Activated naive CD8-positive, alpha-beta T cell treated with anti-CD3 and anti-CD28 coated beads, Interleukin-2, amount 10 ng/mL, durations not matched to agents 7 days and 5 days (primary cell): ENCODE measurements around the gene TLE5. TPM values are rescaled to one million over a fixed set of nuclear protein-coding genes. Genes with fewer than 3 reads are reported as not detected.
A peak's percentile ranks its signal among the peaks of the same experiment; 100 is the strongest.
"Not testable (repeated sequence)": the region's sequence is repeated elsewhere in the genome, so short reads cannot be mapped to it uniquely, and the experiment has no call there.

Experiments
- ATAC-seq: fragments of 150-1000 bp; cut with Tn5 transposase; one replicate; pipeline ENCODE4 v1.10.0; 2021; ENCODE audit warnings: low read depth, moderate library complexity
- POLR2A ChIA-PET: fragments of 350-600 bp; sonication (Branson Sonifier 250); formaldehyde crosslinking; loops from one replicate; lab custom pipeline; 2021; ENCODE audit warnings: antibody characterized with exemption; lab: Charles Lee
- DNase-seq: peaks from one replicate; pipeline ENCODE4 v3.0.0; 2021
- H3K27ac Mint-ChIP-seq: one replicate; pipeline ENCODE4 v1.8.0; 2022; ENCODE audit warnings: mild to moderate bottlenecking, mixed read lengths
- H3K27me3 Mint-ChIP-seq: one replicate; pipeline ENCODE4 v1.8.0; 2022; ENCODE audit warnings: mild to moderate bottlenecking, moderate library complexity, mixed read lengths
- H3K36me3 Mint-ChIP-seq: one replicate; pipeline ENCODE4 v1.8.0; 2021; ENCODE audit warnings: mild to moderate bottlenecking, mixed read lengths
- H3K4me1 Mint-ChIP-seq: one replicate; pipeline ENCODE4 v1.8.0; 2021; ENCODE audit warnings: mixed read lengths
- H3K4me3 Mint-ChIP-seq: one replicate; pipeline ENCODE4 v1.8.0; 2022; ENCODE audit warnings: mild to moderate bottlenecking, moderate library complexity, mixed read lengths
- H3K9me3 Mint-ChIP-seq: one replicate; pipeline ENCODE4 v1.8.0; 2021; ENCODE audit warnings: mixed read lengths
- total RNA-seq, 2 experiments: library from RNA; stranded (reverse); gene quantifications; one replicate each; pipeline ENCODE4 v1.2.3, GENCODE V29; 2021

Gene TLE5
- total RNA-seq, 2 experiments from 2014 or later: 697 to 718 TPM

DNA sequence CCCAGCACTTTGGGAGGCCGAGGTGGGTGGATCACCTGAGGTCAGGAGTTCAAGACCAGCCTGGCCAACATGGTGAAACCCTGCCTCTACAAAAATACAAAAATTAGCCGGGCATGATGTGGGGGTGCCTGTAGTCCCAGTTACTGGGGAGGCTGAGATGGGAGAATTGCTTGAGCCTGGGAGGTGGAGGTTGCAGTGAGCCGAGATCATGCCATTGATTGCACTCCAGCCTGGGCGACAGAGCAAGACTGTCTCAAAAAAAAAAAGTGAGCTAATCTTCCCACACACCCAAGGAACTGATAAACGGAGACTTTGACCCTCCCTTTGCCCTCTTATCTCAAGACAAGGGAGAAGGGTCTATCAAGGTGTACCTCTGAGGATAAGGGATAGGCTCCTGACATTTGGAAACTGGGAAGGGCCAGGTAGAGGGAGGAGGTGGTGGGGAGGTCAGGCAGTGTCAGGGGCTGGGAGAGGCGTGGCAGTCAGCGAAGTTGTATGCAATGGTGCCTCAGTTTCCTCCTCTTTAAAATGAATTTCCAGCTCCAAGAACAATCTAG is 27.1 kb upstream of the TLE5 start:
- H3K36me3 Mint-ChIP-seq, H3K4me1 Mint-ChIP-seq, DNase-seq, H3K4me3 Mint-ChIP-seq, H3K27ac Mint-ChIP-seq, ATAC-seq, POLR2A ChIA-PET, H3K9me3 Mint-ChIP-seq: not testable (repeated sequence)
- peaks cover 16% of the 10 kb centered on the region for H3K27me3 Mint-ChIP-seq

DNA sequence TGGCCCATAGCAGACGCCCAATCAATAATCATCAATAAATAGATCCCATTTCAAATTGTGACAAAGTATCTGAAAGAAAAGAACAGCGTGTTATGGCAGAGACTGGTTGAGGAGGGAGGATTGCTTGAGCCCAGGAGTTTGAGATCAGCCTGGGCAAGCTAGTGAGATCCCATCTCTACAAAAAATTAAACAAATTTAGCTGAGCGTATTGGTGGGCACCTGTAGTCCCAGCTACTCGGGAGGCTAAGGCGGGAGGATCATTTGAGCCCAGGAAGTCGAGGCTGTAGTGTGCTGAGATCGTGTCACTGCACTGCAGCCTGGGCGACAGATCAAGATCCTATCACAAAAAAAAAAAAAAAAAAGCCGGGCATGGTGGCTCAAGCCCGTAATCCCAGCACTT is 25.5 kb upstream of the TLE5 start:
- H3K9me3 Mint-ChIP-seq: no peaks in the 10 kb centered on the region
- H3K36me3 Mint-ChIP-seq: no peaks in the 10 kb centered on the region
- ATAC-seq: no peak
- no peaks in the 10 kb centered on the region for H3K4me1 Mint-ChIP-seq
- no peak overlapping the region for H3K4me3 Mint-ChIP-seq
- POLR2A ChIA-PET: no interaction called here
- peaks cover 12% of the 10 kb centered on the region for H3K27me3 Mint-ChIP-seq
- no peak overlapping the region for H3K27ac Mint-ChIP-seq
- DNase-seq: no peak

DNA sequence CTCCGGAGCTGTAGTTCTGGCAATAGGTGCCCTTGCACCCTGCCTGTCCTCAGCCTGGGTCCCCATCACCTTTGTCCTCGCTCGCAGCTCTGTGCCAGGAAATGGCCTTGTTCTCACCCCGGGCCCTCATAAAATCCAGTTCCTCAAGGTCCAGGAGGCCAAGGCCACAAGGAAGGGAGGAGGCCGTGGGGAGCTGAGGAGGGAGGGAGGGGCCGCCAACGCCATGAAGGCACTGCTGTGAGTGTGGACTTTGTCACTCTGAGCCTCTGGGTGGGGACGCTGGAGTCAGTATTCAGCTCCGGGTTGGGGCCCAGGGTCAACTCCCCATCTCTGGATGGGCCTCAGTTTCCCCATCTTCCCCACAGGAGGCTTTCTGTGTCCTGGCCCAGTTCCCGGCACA is 22.6 kb upstream of the TLE5 start:
- no peaks in the 10 kb centered on the region for H3K9me3 Mint-ChIP-seq
- DNase-seq (no peak), ATAC-seq (no peak)
- no peak overlapping the region for H3K27ac Mint-ChIP-seq
- no peaks in the 10 kb centered on the region for H3K36me3 Mint-ChIP-seq
- no peak overlapping the region for H3K4me3 Mint-ChIP-seq
- H3K27me3 Mint-ChIP-seq: no peaks in the 10 kb centered on the region
- POLR2A ChIA-PET: interaction anchor here (0.6 kb wide), 1 partner anchor 9 kb away, joined by 3 read pairs; no protein-coding TSS in a partner anchor
- H3K4me1 Mint-ChIP-seq: no peaks in the 10 kb centered on the region

DNA sequence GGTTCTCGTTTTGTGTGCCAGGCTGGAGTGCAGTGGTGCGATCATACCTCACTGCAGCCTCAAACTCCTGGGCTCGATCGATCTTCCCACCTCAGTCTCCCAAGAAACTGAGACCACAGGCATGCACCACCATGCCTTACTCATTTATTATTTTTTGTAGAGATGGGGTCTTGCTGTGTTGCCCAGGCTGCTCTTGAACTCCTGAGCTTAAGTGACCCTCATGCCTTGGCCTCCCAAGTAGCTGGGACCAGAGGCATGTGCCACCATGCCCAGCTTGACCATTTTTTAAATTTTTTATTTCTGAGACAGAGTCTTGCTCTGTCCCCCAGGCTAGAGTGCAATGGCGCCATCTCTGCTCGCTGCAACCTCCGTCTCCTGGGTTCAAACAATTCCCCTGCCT is 21.7 kb upstream of the TLE5 start:
- Mint-ChIP-seq H3K27me3 (no peaks in the 10 kb centered on the region), H3K36me3 (no peaks in the 10 kb centered on the region), H3K9me3 (no peaks in the 10 kb centered on the region), H3K4me3 (no peak overlapping the region), H3K4me1 (no peaks in the 10 kb centered on the region), H3K27ac (no peak overlapping the region)
- POLR2A ChIA-PET: no interaction called here
- ATAC-seq: no peak
- DNase-seq: no peak

DNA sequence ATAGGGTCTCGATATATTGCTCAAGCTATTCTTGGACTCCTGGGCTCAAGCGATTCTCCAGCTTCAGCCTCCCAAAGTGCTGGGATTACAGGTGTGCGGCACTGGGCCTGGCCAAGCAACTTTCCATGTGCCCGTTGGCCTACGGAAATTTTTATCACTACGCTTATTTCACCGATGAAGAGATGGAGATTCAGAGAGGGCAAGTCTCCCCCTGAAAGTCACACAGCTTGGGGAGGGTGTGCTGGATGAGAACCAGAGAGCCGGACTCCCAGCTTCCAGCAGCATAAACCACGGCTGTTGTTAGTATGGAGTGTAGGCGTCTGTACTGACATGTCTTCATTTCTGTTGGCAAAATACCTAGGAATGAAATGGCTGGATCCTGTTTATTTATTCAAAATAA is 20.0 kb upstream of the TLE5 start:
- no peaks in the 10 kb centered on the region for H3K9me3 Mint-ChIP-seq
- ATAC-seq (no peak), DNase-seq (no peak)
- H3K27me3 Mint-ChIP-seq: no peaks in the 10 kb centered on the region
- no peaks in the 10 kb centered on the region for H3K4me1 Mint-ChIP-seq
- H3K36me3 Mint-ChIP-seq: no peaks in the 10 kb centered on the region
- H3K27ac Mint-ChIP-seq: no peak overlapping the region
- no peak overlapping the region for H3K4me3 Mint-ChIP-seq
- POLR2A ChIA-PET: no interaction called here

DNA sequence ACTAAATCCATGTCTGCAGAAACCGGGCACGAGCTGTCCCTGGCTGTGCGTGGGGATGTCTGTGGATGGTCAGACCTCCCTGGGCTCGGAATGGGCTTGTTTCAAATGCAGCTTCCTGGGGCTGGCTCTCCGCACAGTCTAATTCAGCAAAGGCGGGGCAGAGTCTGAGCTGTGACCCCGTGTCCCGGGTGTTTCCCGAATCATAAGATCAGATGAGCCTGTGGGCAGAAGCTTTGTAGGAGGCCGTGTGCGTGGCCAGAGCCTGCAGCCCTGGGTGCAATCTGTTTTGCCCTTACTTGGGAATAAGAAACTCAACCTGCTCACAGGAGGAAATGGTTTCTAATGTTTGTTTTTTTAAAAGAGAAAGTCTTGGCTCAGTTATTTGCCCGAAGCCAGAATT is 18.0 kb upstream of the TLE5 start:
- H3K27me3 Mint-ChIP-seq: no peaks in the 10 kb centered on the region
- no peak for ATAC-seq
- no peaks in the 10 kb centered on the region for H3K9me3 Mint-ChIP-seq
- H3K4me3 Mint-ChIP-seq: no peak overlapping the region
- H3K4me1 Mint-ChIP-seq: peaks cover 3% of the 10 kb centered on the region
- POLR2A ChIA-PET: no interaction called here
- H3K36me3 Mint-ChIP-seq: no peaks in the 10 kb centered on the region
- H3K27ac Mint-ChIP-seq: no peak overlapping the region
- DNase-seq: no peak

DNA sequence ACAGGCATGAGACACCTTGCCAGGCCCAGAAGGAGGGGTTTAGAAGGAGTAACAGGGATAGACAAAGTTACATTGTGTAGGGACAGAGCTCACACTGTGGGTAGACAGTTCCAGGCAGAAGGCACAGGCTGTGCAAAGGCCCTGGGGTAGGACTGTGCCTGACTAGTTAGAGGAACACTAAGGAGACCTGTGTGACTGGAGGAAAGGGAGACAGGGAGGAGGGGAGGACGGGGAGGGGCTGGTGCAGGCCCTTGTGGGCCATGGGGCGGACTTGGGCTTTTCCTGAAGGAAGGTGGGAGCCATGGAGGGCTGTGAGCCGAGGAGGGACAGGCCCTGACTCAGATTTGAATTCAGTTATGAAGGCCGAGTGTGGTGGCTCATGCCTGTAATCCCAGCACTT is 17.3 kb upstream of the TLE5 start:
- no peak overlapping the region for H3K4me3 Mint-ChIP-seq
- POLR2A ChIA-PET: interaction anchor here (0.7 kb wide), 1 partner anchor 43 kb away, joined by 3 read pairs; no protein-coding TSS in a partner anchor
- no peak overlapping the region for H3K27ac Mint-ChIP-seq
- ATAC-seq (no peak), DNase-seq (no peak)
- H3K27me3 Mint-ChIP-seq: no peaks in the 10 kb centered on the region
- no peaks in the 10 kb centered on the region for H3K9me3 Mint-ChIP-seq
- H3K4me1 Mint-ChIP-seq: peaks cover 3% of the 10 kb centered on the region
- H3K36me3 Mint-ChIP-seq: no peaks in the 10 kb centered on the region

DNA sequence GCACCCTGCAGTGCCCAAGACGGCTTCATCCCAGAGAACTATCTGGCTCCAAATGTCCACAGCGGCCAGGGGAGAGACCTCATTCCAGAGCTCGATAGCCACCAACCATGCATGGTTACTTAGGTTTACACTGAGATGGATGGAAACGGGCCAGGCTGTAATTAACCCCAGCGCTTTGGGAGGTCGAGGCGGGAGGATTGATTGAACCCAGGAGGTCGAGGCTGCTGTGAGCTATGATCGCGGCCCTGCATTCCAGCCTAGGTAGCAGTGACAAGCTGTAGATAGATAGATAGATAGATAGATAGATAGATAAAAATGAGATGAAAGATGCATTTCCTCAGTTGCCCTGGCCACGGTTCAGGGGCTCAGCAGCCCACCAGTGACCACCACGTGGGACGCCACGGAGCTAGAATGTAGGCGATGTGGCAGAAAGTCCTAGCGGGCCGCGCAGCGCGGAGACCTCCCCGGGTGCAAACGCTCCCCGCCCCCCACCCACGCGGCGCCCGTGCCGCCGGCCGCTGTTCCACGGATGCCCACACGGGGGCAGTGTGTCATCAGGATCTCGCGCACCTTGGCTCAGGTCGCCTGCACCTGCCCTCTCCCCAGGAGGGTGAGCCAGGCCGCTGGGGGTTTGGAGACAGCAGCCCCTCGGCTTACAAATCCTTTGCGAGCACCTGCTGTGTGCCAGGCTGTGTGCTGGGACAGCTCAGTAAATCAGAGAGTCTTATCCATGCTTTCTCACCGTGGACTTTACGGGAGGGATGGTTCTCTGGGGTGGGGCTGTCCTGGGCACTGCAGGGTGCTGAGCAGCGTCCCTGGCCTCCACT is 13.5 kb upstream of the TLE5 start:
- ATAC-seq (peak; percentile 80), DNase-seq (peak; percentile 84)
- Mint-ChIP-seq H3K4me3 (no peak overlapping the region), H3K36me3 (no peaks in the 10 kb centered on the region), H3K4me1 (peaks cover 3% of the 10 kb centered on the region), H3K27me3 (no peaks in the 10 kb centered on the region), H3K27ac (no peak overlapping the region), H3K9me3 (no peaks in the 10 kb centered on the region)
- POLR2A ChIA-PET: no interaction called here

DNA sequence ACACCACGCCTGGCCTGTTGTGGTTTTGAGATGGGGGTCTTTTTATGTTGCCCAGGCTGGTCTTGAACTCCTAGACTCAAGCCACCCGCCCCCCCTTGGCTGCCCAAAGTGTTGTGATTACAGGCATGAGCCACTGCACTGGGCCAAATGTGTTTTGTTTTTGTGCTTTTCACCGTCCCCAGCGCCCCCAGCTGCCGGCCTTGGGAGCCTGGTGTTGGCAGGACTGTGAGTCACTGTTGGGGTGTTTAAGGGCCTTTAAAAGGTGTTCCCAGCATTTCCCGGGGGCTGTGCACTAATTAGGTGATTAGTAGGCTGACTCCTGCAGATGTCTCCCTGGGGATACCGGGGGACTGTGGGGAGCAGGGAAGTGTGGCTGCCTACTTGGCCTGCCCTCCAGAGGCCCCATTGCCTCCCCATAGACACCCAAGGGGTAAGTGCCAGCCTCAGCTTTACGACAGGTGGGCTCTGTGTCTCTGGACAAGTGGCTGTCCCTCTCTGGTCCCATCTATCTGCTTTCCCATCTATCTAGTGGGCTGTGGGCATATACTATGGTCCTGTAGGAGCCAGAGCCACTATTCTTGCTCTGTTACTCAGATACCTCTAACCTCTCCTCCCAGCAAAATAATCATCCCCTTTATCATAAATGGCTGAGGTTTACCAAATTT is 11.8 kb upstream of the TLE5 start:
- H3K27ac Mint-ChIP-seq: no peak overlapping the region
- no peaks in the 10 kb centered on the region for H3K9me3 Mint-ChIP-seq
- H3K27me3 Mint-ChIP-seq: no peaks in the 10 kb centered on the region
- POLR2A ChIA-PET: no interaction called here
- no peak for DNase-seq
- no peaks in the 10 kb centered on the region for H3K36me3 Mint-ChIP-seq
- no peak overlapping the region for H3K4me3 Mint-ChIP-seq
- no peak for ATAC-seq
- peaks cover 3% of the 10 kb centered on the region for H3K4me1 Mint-ChIP-seq

DNA sequence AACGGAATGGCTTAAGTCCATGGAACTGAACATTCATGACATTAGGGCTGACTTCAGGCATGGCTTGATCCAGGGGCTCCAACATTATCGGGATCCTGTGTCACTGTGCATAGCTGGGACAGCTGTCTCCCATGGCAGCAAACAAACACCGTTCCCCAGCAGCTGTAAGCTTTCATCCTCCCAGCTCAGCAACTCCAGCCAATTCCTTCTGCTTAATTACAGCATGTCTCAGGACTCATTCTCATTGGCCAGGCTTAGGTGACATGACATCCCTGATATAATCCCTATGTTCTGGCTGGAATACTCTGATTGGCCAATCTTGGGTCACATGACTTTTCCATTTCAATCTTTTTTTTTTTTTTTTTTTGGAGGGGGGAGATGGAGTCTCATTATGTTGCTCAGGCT is 10.9 kb upstream of the TLE5 start:
- POLR2A ChIA-PET: interaction anchor here (1.0 kb wide), 1 partner anchor 14 kb away, joined by 3 read pairs; no protein-coding TSS in a partner anchor
- no peaks in the 10 kb centered on the region for H3K36me3 Mint-ChIP-seq
- H3K4me1 Mint-ChIP-seq: peaks cover 3% of the 10 kb centered on the region
- no peaks in the 10 kb centered on the region for H3K9me3 Mint-ChIP-seq
- ATAC-seq (no peak), DNase-seq (no peak)
- no peaks in the 10 kb centered on the region for H3K27me3 Mint-ChIP-seq
- no peak overlapping the region for H3K27ac Mint-ChIP-seq
- H3K4me3 Mint-ChIP-seq: no peak overlapping the region

DNA sequence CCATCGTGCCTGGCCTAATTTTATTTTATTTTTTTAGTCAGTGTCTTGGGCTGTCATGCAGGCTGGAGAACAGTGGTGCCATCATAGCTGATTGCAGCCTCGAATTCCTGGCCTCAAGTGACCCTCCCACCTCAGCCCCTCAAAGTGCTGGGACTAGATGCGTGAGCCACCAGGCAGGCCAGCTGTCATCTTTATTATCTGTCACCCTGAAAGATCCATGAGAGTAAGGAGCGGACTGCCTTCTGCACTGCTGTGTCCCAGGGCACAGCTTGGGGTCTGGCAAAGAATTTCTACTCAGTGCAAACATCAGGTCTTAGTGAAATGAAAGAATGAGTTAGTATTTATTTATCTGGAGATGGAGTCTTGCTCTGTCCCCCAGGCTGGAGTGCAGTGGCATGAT is 9.5 kb upstream of the TLE5 start:
- no peaks in the 10 kb centered on the region for H3K36me3 Mint-ChIP-seq
- no peak for ATAC-seq
- no peak for DNase-seq
- peaks cover 3% of the 10 kb centered on the region for H3K4me1 Mint-ChIP-seq
- no peak overlapping the region for H3K27ac Mint-ChIP-seq
- H3K27me3 Mint-ChIP-seq: no peaks in the 10 kb centered on the region
- H3K4me3 Mint-ChIP-seq: no peak overlapping the region
- POLR2A ChIA-PET: interaction anchor here (1.1 kb wide), 1 partner anchor 17 kb away, joined by 4 read pairs; no protein-coding TSS in a partner anchor
- H3K9me3 Mint-ChIP-seq: no peaks in the 10 kb centered on the region

DNA sequence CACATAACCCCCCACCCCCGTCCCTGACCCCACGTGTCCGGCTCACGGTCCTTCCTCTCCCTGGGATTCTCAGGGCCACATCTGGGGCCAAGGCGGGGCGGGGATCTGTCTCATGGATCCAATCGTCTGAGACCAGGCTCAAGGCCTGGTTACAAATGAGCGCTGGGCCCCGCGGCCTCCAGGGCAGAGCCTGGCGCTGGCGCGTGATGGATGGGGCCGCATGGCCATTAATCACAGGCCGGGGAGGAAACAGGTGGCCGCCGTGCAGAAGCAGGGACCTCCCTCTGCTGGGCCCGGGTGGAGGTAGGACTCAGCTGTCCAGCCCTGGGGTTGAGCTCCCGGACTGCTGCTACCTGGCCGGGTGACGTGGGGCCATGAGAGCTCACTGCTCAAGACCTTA is 5.8 kb upstream of the TLE5 start:
- H3K36me3 Mint-ChIP-seq: no peaks in the 10 kb centered on the region
- H3K27ac Mint-ChIP-seq: no peak overlapping the region
- H3K9me3 Mint-ChIP-seq: no peaks in the 10 kb centered on the region
- H3K4me1 Mint-ChIP-seq: peaks cover 6% of the 10 kb centered on the region
- DNase-seq (no peak), ATAC-seq (no peak)
- POLR2A ChIA-PET: no interaction called here
- no peak overlapping the region for H3K4me3 Mint-ChIP-seq
- H3K27me3 Mint-ChIP-seq: no peaks in the 10 kb centered on the region

DNA sequence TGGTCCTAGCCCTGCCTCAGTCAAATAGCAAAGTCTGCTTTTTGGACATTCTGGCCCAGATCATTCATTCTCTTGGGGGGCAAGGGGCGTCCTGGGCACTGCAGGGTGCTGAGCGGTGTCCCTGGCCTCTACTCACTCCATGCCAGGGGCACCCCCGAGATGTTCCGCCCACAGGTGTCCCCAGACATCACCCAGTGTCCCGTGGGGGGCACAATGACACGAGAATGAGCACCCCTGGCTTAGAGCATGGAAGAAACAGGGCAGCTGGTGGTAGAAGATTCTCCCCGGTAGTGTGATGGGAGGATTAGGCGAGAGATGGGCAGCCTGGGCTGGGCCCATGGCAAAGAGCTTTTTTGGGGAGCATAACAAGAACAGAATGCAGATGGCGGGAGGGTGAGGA is 5.3 kb upstream of the TLE5 start:
- no peak overlapping the region for H3K27ac Mint-ChIP-seq
- no peak overlapping the region for H3K4me3 Mint-ChIP-seq
- H3K36me3 Mint-ChIP-seq: no peaks in the 10 kb centered on the region
- H3K9me3 Mint-ChIP-seq: no peaks in the 10 kb centered on the region
- peaks cover 9% of the 10 kb centered on the region for H3K4me1 Mint-ChIP-seq
- ATAC-seq (no peak), DNase-seq (no peak)
- POLR2A ChIA-PET: no interaction called here
- no peaks in the 10 kb centered on the region for H3K27me3 Mint-ChIP-seq
